Stimulated activated naive CD8-positive, alpha-beta T cell treated with anti-CD3 and anti-CD28 coated beads, Interleukin-15, amount 100 ng/mL, for 72 hours (primary cell): ENCODE measurements around the gene BCR.
A peak's percentile ranks its signal among the peaks of the same experiment; 100 is the strongest.
"Not testable (repeated sequence)": the region's sequence is repeated elsewhere in the genome, so short reads cannot be mapped to it uniquely, and the experiment has no call there.

Source experiments
- ATAC-seq: fragments of 150-1000 bp; cut with Tn5 transposase; 2 replicates; pipeline ENCODE4 v1.10.0; 2021; ENCODE audit warnings: mild to moderate bottlenecking, moderate library complexity
- DNase-seq, 2 donors: peaks; one replicate each; pipeline ENCODE4 v3.0.0; 2021 to 2022
- H3K27ac Mint-ChIP-seq, 2 donors: one replicate each; pipeline ENCODE4 v1.8.0; 2022; ENCODE audit warnings: mild to moderate bottlenecking in 2 of 2, mixed read lengths in 2 of 2, moderate library complexity in 2 of 2
- H3K27me3 Mint-ChIP-seq: one replicate; pipeline ENCODE4 v1.8.0; 2022; ENCODE audit warnings: mixed read lengths
- H3K4me1 Mint-ChIP-seq: one replicate; pipeline ENCODE4 v1.8.0; 2022; ENCODE audit warnings: mild to moderate bottlenecking, mixed read lengths
- H3K4me3 Mint-ChIP-seq, 2 donors: one replicate each; pipeline ENCODE4 v1.8.0; 2022; ENCODE audit warnings: mild to moderate bottlenecking in 2 of 2, mixed read lengths in 2 of 2, moderate library complexity in 1 of 2
- H3K9me3 Mint-ChIP-seq, 2 donors: one replicate each; pipeline ENCODE4 v1.8.0; 2022; ENCODE audit warnings: mixed read lengths in 2 of 2

The BCR gene

GRCh38 chr22:23337672-23338071 lies 157.4 kb downstream of the BCR start:
- not testable (repeated sequence) for H3K4me1 Mint-ChIP-seq, H3K27me3 Mint-ChIP-seq, ATAC-seq, H3K27ac Mint-ChIP-seq, H3K4me3 Mint-ChIP-seq, DNase-seq, H3K9me3 Mint-ChIP-seq

GRCh38 chr22:23341942-23342695 lies 161.8 kb downstream of the BCR start:
- H3K4me1 Mint-ChIP-seq, H3K27ac Mint-ChIP-seq, H3K27me3 Mint-ChIP-seq, ATAC-seq, DNase-seq, H3K4me3 Mint-ChIP-seq, H3K9me3 Mint-ChIP-seq: not testable (repeated sequence)

GRCh38 chr22:23351321-23351720 lies 171.0 kb downstream of the BCR start:
- Mint-ChIP-seq H3K4me1 (peaks cover 12% of the 10 kb centered on the region), H3K27me3 (peaks cover 11% of the 10 kb centered on the region)
- ATAC-seq, result no peak

GRCh38 chr22:23353004-23353403 lies 172.7 kb downstream of the BCR start:
- H3K4me3 Mint-ChIP-seq, result no peak overlapping the region
- H3K27me3 Mint-ChIP-seq, result peaks cover 11% of the 10 kb centered on the region
- no peaks in the 10 kb centered on the region for H3K9me3 Mint-ChIP-seq
- H3K4me1 Mint-ChIP-seq, result peaks cover 12% of the 10 kb centered on the region
- no peak for ATAC-seq
- H3K27ac Mint-ChIP-seq, result no peak overlapping the region
- DNase-seq, result no peak

More at GRCh38 chr22:23351321-23351720, 171.0 kb downstream of the BCR start:
- H3K27ac Mint-ChIP-seq, result no peak overlapping the region
- no peak for DNase-seq
- H3K9me3 Mint-ChIP-seq, result no peaks in the 10 kb centered on the region
- H3K4me3 Mint-ChIP-seq, result no peak overlapping the region

- H3K27ac Mint-ChIP-seq, result no peak overlapping the region
- DNase-seq, result no peak
- no peak for ATAC-seq
- peaks cover 12% of the 10 kb centered on the region for H3K4me1 Mint-ChIP-seq
- H3K4me3 Mint-ChIP-seq, result no peak overlapping the region
- H3K9me3 Mint-ChIP-seq, result no peaks in the 10 kb centered on the region
- H3K27me3 Mint-ChIP-seq, result peaks cover 11% of the 10 kb centered on the region
Measured at GRCh38 chr22:23353696-23354095, 173.4 kb downstream of the BCR start.

GRCh38 chr22:23356094-23356493 lies 175.8 kb downstream of the BCR start:
- H3K9me3 Mint-ChIP-seq, result no peaks in the 10 kb centered on the region
- H3K4me1 Mint-ChIP-seq, result peaks cover 12% of the 10 kb centered on the region
- no peak overlapping the region for H3K27ac Mint-ChIP-seq
- H3K4me3 Mint-ChIP-seq, result no peak overlapping the region
- DNase-seq (no peak), ATAC-seq (no peak)
- H3K27me3 Mint-ChIP-seq, result peaks cover 11% of the 10 kb centered on the region

- Mint-ChIP-seq H3K9me3 (no peaks in the 10 kb centered on the region), H3K4me3 (no peak overlapping the region), H3K4me1 (peaks cover 12% of the 10 kb centered on the region), H3K27me3 (peaks cover 11% of the 10 kb centered on the region), H3K27ac (no peak overlapping the region)
- ATAC-seq, result no peak
- no peak for DNase-seq
Measured at GRCh38 chr22:23357053-23357452, 176.7 kb downstream of the BCR start.

GRCh38 chr22:23359583-23360123 lies 179.3 kb downstream of the BCR start:
- H3K4me3 Mint-ChIP-seq, result no peak overlapping the region
- no peaks in the 10 kb centered on the region for H3K27me3 Mint-ChIP-seq
- no peaks in the 10 kb centered on the region for H3K4me1 Mint-ChIP-seq
- peaks cover 0 to 7% of the 10 kb centered on the region in 2 donors for H3K9me3 Mint-ChIP-seq
- DNase-seq, result no peak
- no peak overlapping the region for H3K27ac Mint-ChIP-seq
- ATAC-seq, result peak; percentile 55

GRCh38 chr22:23361676-23362075 lies 181.4 kb downstream of the BCR start:
- Mint-ChIP-seq H3K27me3 (no peaks in the 10 kb centered on the region), H3K4me3 (no peak overlapping the region), H3K9me3 (peaks cover 0 to 7% of the 10 kb centered on the region in 2 donors), H3K4me1 (no peaks in the 10 kb centered on the region), H3K27ac (no peak overlapping the region)
- ATAC-seq (no peak), DNase-seq (no peak)

GRCh38 chr22:23363683-23364082 lies 183.4 kb downstream of the BCR start:
- Mint-ChIP-seq H3K27me3 (peaks cover 20% of the 10 kb centered on the region), H3K4me3 (no peak overlapping the region), H3K27ac (peak overlapping the region in 1 of 2 donors; percentile 5), H3K4me1 (no peaks in the 10 kb centered on the region), H3K9me3 (peaks cover 0 to 7% of the 10 kb centered on the region in 2 donors)
- ATAC-seq (no peak), DNase-seq (no peak)

- no peaks in the 10 kb centered on the region for H3K4me1 Mint-ChIP-seq
- H3K9me3 Mint-ChIP-seq, result peaks cover 0 to 7% of the 10 kb centered on the region in 2 donors
- DNase-seq (no peak), ATAC-seq (no peak)
- no peak overlapping the region for H3K27ac Mint-ChIP-seq
- H3K4me3 Mint-ChIP-seq, result no peak overlapping the region
- H3K27me3 Mint-ChIP-seq, result peaks cover 27% of the 10 kb centered on the region
Measured at GRCh38 chr22:23364389-23364788, 184.1 kb downstream of the BCR start.

- no peak for DNase-seq
- peaks cover 0 to 7% of the 10 kb centered on the region in 2 donors for H3K9me3 Mint-ChIP-seq
- H3K4me3 Mint-ChIP-seq, result no peak overlapping the region
- H3K4me1 Mint-ChIP-seq, result no peaks in the 10 kb centered on the region
- peaks cover 38% of the 10 kb centered on the region for H3K27me3 Mint-ChIP-seq
- no peak overlapping the region for H3K27ac Mint-ChIP-seq
- ATAC-seq, result no peak
Measured at GRCh38 chr22:23365524-23365923, 185.2 kb downstream of the BCR start.

- Mint-ChIP-seq H3K4me3 (no peak overlapping the region), H3K9me3 (peaks cover 0 to 7% of the 10 kb centered on the region in 2 donors), H3K27me3 (peaks cover 40% of the 10 kb centered on the region), H3K27ac (no peak overlapping the region), H3K4me1 (no peaks in the 10 kb centered on the region)
- ATAC-seq (no peak), DNase-seq (no peak)
Measured at GRCh38 chr22:23365961-23366360, 185.7 kb downstream of the BCR start.

- not testable (repeated sequence) for H3K4me3 Mint-ChIP-seq, H3K9me3 Mint-ChIP-seq, DNase-seq, ATAC-seq, H3K4me1 Mint-ChIP-seq
- peaks cover 40% of the 10 kb centered on the region for H3K27me3 Mint-ChIP-seq
- H3K27ac Mint-ChIP-seq, result peak overlapping the region in 1 of 2 donors; percentile 89
Measured at GRCh38 chr22:23367196-23367595, 186.9 kb downstream of the BCR start.
